ENCODE data around the gene TEX38. TPM values are rescaled to one million over a fixed set of nuclear protein-coding genes. Genes with fewer than 3 reads are reported as not detected.
"Not testable (repeated sequence)": the region's sequence is repeated elsewhere in the genome, so short reads cannot be mapped to it uniquely, and the experiment has no call there.

Gene TEX38
- total RNA-seq, 1 donor from 2014 or later = not detected

DNA sequence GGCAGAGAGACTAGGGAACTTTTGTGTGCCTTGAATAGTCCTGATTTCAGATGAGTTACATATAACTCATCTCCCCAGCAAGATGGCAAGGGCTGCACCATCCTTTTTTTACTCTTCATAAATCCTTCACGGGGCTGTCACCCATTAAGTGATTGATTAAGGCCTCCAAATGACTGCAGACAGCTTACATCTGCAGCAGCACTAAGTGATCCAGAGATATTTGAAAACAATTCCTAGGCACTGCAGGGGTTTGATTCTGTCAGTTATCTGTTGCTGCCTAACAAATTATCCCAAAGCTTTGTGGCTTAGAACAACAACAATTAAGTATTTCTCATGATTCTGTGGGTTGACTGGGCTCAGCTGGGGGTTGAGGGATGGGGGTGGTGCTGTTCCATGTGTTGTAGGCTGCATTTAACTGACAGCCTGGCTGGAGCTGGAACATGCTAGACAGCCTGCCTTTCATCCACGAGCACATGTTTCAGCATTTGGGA, 19.3 kb downstream of the TEX38 start:
- no peak overlapping the region for H3K4me2 ChIP-seq
- no peak overlapping the region for H2AFZ ChIP-seq (replicated peaks)
- no peak overlapping the region for H3K4me3 ChIP-seq
- Mint-ChIP-seq H3K4me3 (no peak overlapping the region), H3K4me1 (peaks cover 15% of the 10 kb centered on the region), H3K36me3 (peaks cover 15% of the 10 kb centered on the region), H3K27me3 (ENCODE audit: insufficient read depth, low read depth) (no peaks in the 10 kb centered on the region), H3K9me3 (no peaks in the 10 kb centered on the region), H3K27ac (no peak overlapping the region)
- TF ChIP-seq EZH2phosphoT487 (IDR thresholded peaks at IDR 0.05) = no peak
- TF ChIP-seq, protein P1, sequence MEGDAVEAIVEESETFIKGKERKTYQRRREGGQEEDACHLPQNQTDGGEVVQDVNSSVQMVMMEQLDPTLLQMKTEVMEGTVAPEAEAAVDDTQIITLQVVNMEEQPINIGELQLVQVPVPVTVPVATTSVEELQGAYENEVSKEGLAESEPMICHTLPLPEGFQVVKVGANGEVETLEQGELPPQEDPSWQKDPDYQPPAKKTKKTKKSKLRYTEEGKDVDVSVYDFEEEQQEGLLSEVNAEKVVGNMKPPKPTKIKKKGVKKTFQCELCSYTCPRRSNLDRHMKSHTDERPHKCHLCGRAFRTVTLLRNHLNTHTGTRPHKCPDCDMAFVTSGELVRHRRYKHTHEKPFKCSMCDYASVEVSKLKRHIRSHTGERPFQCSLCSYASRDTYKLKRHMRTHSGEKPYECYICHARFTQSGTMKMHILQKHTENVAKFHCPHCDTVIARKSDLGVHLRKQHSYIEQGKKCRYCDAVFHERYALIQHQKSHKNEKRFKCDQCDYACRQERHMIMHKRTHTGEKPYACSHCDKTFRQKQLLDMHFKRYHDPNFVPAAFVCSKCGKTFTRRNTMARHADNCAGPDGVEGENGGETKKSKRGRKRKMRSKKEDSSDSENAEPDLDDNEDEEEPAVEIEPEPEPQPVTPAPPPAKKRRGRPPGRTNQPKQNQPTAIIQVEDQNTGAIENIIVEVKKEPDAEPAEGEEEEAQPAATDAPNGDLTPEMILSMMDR (IDR thresholded peaks at IDR 0.05) = no peak
- no peak for TF ChIP-seq EZH2 (IDR thresholded peaks at IDR 0.05)
- no peak overlapping the region for H3K9ac ChIP-seq
- peak; percentile 7 for DNase-seq (ENCODE audit: low spot score)
- H3K4me1 ChIP-seq = peaks cover 10% of the 10 kb centered on the region
- no peaks in the 10 kb centered on the region for H3F3A ChIP-seq (ENCODE audit: low read depth)
- peaks cover 11% of the 10 kb centered on the region for H3K36me3 ChIP-seq
- H4K20me1 ChIP-seq (ENCODE audit: low read depth) = peaks cover 6% of the 10 kb centered on the region
- H3K9me3 ChIP-seq (ENCODE audit: low read depth) = no peaks in the 10 kb centered on the region
- H3K79me2 ChIP-seq (ENCODE audit: low read depth) = no peaks in the 10 kb centered on the region
- no peak overlapping the region for H3K27ac ChIP-seq
- no peaks in the 10 kb centered on the region for H3K27me3 ChIP-seq

DNA sequence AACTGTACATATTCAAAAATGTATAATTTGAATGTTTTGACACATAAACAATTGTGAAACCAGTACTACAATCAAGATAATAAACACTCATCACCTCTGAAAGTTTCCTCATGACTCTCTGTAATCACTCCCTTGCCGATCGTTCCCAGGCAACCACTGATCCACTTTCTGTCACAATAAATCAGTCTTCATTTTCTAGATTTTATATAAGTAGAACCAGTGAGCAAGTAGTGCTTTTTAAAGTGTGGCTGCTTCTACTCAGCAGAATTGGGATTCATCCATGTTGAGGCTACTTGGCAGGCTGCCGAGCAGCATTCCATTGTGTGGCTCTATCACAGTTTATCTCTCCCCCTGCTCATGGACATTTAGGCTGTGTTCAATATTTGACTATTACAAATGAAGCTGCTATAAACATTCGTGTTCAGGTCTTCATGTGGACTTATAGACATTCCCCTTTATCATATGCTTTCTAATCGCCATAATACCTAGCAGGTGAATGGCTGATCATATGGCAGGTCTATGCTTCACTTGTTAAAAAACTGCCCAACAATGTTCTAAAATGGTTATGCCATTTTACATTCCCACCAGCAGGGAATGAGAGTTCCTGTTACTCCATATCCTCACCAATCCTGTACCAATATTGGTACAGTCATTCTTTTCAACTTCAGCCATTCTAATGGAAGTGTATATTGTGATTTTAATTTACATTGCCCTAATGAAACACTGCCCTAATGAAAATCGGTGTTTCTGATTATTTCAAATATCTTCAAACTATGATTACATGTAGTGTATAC, 20.5 kb downstream of the TEX38 start:
- Mint-ChIP-seq H3K4me3 (no peak overlapping the region), H3K27me3 (ENCODE audit: insufficient read depth, low read depth) (no peaks in the 10 kb centered on the region), H3K4me1 (peaks cover 15% of the 10 kb centered on the region), H3K9me3 (no peaks in the 10 kb centered on the region), H3K27ac (no peak overlapping the region), H3K36me3 (peaks cover 16% of the 10 kb centered on the region)
- no peaks in the 10 kb centered on the region for H3K79me2 ChIP-seq (ENCODE audit: low read depth)
- no peaks in the 10 kb centered on the region for H3K9me3 ChIP-seq (ENCODE audit: low read depth)
- H3K36me3 ChIP-seq = peaks cover 3% of the 10 kb centered on the region
- H4K20me1 ChIP-seq (ENCODE audit: low read depth) = peaks cover 6% of the 10 kb centered on the region
- H3K27ac ChIP-seq = no peak overlapping the region
- no peak for DNase-seq (ENCODE audit: low spot score)
- no peak overlapping the region for H3K4me2 ChIP-seq
- no peak overlapping the region for H3K9ac ChIP-seq
- no peaks in the 10 kb centered on the region for H3K27me3 ChIP-seq
- H3F3A ChIP-seq (ENCODE audit: low read depth) = no peaks in the 10 kb centered on the region
- H2AFZ ChIP-seq (replicated peaks) = no peak overlapping the region
- H3K4me1 ChIP-seq = peaks cover 10% of the 10 kb centered on the region
- TF ChIP-seq, protein P1 (IDR thresholded peaks at IDR 0.05) = peak; percentile 14
- TF ChIP-seq EZH2 (IDR thresholded peaks at IDR 0.05) = no peak
- TF ChIP-seq EZH2phosphoT487 (IDR thresholded peaks at IDR 0.05) = no peak
- H3K4me3 ChIP-seq = no peak overlapping the region

DNA sequence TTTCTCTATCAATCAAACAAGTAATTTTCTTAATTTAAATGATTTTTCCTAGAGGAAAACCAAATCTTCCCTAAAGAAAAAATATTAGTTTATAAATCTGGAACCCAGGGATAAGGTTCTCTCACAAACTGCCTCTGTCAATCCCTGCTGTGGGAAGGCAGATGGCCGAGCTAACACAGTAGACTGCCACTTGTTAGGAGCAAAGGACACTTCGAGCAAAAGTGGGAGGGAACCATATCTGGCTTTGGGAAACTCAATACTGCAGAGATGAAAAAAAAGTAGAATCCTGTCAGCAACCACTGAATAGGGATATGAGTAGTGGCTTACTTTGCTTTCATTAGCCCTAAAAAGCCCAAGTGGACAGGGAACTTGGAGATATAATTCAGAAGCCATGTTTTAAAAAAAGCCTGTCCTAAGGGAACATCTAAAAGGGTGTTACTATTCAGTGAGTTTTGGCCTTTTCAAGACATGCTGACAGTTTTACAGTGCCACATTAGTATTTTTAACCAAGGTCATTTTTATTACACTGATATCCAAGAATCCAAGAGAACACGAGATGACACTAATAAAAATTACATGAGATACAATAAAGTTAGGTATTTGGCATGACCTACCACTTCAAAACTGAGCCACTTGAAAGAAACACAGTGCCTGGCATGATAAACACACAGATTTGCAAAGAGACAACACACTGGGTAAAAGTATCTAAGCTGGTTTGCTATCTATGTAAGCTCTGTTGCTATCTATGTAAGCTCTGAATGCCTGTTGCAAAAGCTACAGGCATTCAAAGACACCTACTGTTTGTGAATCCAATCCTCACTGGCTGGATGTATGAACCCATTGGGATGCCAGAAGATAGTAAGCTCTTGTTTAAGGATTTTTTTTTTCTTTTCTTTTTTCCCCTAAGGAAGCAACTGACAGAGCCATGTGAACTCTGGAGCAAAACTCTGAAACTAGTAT, 21.4 kb downstream of the TEX38 start:
- Histone ChIP-seq H3K9ac (no peak overlapping the region), H3K4me1 (peaks cover 10% of the 10 kb centered on the region), H2AFZ (replicated peaks) (no peak overlapping the region), H3K9me3 (ENCODE audit: low read depth) (no peaks in the 10 kb centered on the region), H4K20me1 (ENCODE audit: low read depth) (peaks cover 6% of the 10 kb centered on the region), H3K4me3 (no peak overlapping the region), H3K27me3 (no peaks in the 10 kb centered on the region), H3K36me3 (no peaks in the 10 kb centered on the region), H3K27ac (no peak overlapping the region), H3F3A (ENCODE audit: low read depth) (no peaks in the 10 kb centered on the region), H3K79me2 (ENCODE audit: low read depth) (no peaks in the 10 kb centered on the region), H3K4me2 (no peak overlapping the region)
- TF ChIP-seq EZH2phosphoT487 (IDR thresholded peaks at IDR 0.05) (no peak), EZH2 (IDR thresholded peaks at IDR 0.05) (no peak)
- TF ChIP-seq, protein P1 (IDR thresholded peaks at IDR 0.05) = no peak
- Mint-ChIP-seq H3K27ac (no peak overlapping the region), H3K27me3 (ENCODE audit: insufficient read depth, low read depth) (no peaks in the 10 kb centered on the region), H3K9me3 (no peaks in the 10 kb centered on the region), H3K4me1 (peaks cover 15% of the 10 kb centered on the region), H3K36me3 (peaks cover 16% of the 10 kb centered on the region), H3K4me3 (no peak overlapping the region)
- no peak for DNase-seq (ENCODE audit: low spot score)

DNA sequence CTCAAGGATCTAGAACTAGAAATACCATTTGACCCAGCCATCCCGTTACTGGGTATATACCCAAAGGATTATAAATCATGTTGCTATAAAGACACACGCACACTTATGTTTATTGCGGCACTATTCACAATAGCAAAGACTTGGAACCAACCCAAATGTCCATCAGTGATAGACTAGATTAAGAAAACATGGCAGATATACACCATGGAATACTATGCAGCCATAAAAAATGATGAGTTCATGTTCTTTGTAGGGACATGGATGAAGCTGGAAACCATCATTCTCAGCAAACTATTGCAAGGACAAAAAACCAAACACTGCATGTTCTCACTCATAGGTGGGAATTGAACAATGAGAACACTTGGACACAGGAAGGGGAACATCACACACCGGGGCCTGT, 23.0 kb downstream of the TEX38 start:
- not testable (repeated sequence) for H3K36me3 ChIP-seq; H3K4me1 ChIP-seq; H3K27me3 Mint-ChIP-seq (ENCODE audit: insufficient read depth, low read depth); H3K4me2 ChIP-seq; H3K9ac ChIP-seq; H3K9me3 Mint-ChIP-seq; H3K27ac ChIP-seq; H3F3A ChIP-seq (ENCODE audit: low read depth); DNase-seq (ENCODE audit: low spot score); H3K4me1 Mint-ChIP-seq; H3K4me3 Mint-ChIP-seq; H3K79me2 ChIP-seq (ENCODE audit: low read depth); H4K20me1 ChIP-seq (ENCODE audit: low read depth); H3K9me3 ChIP-seq (ENCODE audit: low read depth); H3K27ac Mint-ChIP-seq; H2AFZ ChIP-seq (replicated peaks); H3K4me3 ChIP-seq; H3K27me3 ChIP-seq
- peaks cover 14% of the 10 kb centered on the region for H3K36me3 Mint-ChIP-seq

Data from neural progenitor cell (in vitro differentiated cells).